ENCODE data around the gene DUSP28.

The DUSP28 gene

GRCh38 chr2:240588006-240588655 is 28.0 kb downstream of the DUSP28 start:
- no peak for DNase-seq

- DNase-seq = no peak
Observed at GRCh38 chr2:240588669-240589068, 28.5 kb downstream of the DUSP28 start.

- DNase-seq = no peak
Observed at GRCh38 chr2:240589375-240589774, 29.2 kb downstream of the DUSP28 start.

GRCh38 chr2:240589850-240590525 is 29.8 kb downstream of the DUSP28 start:
- DNase-seq = no peak

GRCh38 chr2:240590681-240591111 is 30.5 kb downstream of the DUSP28 start:
- no peak for DNase-seq

- no peak for DNase-seq
Observed at GRCh38 chr2:240591226-240591625, 31.1 kb downstream of the DUSP28 start.

GRCh38 chr2:240591784-240592183 is 31.6 kb downstream of the DUSP28 start:
- DNase-seq = no peak

GRCh38 chr2:240593026-240593702 is 33.0 kb downstream of the DUSP28 start:
- DNase-seq = no peak

GRCh38 chr2:240593703-240594451 is 33.7 kb downstream of the DUSP28 start:
- no peak for DNase-seq

GRCh38 chr2:240594511-240595380 is 34.6 kb downstream of the DUSP28 start:
- DNase-seq = no peak

GRCh38 chr2:240595381-240596079 is 35.4 kb downstream of the DUSP28 start:
- no peak for DNase-seq

GRCh38 chr2:240596080-240596460 is 35.9 kb downstream of the DUSP28 start:
- DNase-seq = no peak

- DNase-seq = no peak
Observed at GRCh38 chr2:240596491-240596931, 36.4 kb downstream of the DUSP28 start.

GRCh38 chr2:240597054-240597418 is 36.9 kb downstream of the DUSP28 start:
- no peak for DNase-seq

GRCh38 chr2:240597419-240598181 is 37.4 kb downstream of the DUSP28 start:
- no peak for DNase-seq

GRCh38 chr2:240598311-240598911 is 38.3 kb downstream of the DUSP28 start:
- no peak for DNase-seq

GRCh38 chr2:240599141-240599583 is 39.0 kb downstream of the DUSP28 start:
- no peak for DNase-seq

GRCh38 chr2:240600451-240600961 is 40.3 kb downstream of the DUSP28 start:
- DNase-seq = no peak

- DNase-seq = no peak
Observed at GRCh38 chr2:240601061-240601830, 41.1 kb downstream of the DUSP28 start.

- DNase-seq = no peak
Observed at GRCh38 chr2:240601831-240602160, 41.6 kb downstream of the DUSP28 start.

Measured in NCI-H510A (cell line).